HG03039 (cell line): ENCODE measurements around the gene FYB1.
"Not testable (repeated sequence)": the region's sequence is repeated elsewhere in the genome, so short reads cannot be mapped to it uniquely, and the experiment has no call there.

Source experiments
- ATAC-seq: cut with Tn5 transposase; IDR thresholded peaks from one replicate; pipeline ENCODE4 v1.9.1; 2021; ENCODE audit warnings: mild to moderate bottlenecking, moderate library complexity; ENCODE audit not compliant: unreplicated experiment

Gene FYB1, protein sequence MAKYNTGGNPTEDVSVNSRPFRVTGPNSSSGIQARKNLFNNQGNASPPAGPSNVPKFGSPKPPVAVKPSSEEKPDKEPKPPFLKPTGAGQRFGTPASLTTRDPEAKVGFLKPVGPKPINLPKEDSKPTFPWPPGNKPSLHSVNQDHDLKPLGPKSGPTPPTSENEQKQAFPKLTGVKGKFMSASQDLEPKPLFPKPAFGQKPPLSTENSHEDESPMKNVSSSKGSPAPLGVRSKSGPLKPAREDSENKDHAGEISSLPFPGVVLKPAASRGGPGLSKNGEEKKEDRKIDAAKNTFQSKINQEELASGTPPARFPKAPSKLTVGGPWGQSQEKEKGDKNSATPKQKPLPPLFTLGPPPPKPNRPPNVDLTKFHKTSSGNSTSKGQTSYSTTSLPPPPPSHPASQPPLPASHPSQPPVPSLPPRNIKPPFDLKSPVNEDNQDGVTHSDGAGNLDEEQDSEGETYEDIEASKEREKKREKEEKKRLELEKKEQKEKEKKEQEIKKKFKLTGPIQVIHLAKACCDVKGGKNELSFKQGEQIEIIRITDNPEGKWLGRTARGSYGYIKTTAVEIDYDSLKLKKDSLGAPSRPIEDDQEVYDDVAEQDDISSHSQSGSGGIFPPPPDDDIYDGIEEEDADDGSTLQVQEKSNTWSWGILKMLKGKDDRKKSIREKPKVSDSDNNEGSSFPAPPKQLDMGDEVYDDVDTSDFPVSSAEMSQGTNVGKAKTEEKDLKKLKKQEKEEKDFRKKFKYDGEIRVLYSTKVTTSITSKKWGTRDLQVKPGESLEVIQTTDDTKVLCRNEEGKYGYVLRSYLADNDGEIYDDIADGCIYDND

DNA sequence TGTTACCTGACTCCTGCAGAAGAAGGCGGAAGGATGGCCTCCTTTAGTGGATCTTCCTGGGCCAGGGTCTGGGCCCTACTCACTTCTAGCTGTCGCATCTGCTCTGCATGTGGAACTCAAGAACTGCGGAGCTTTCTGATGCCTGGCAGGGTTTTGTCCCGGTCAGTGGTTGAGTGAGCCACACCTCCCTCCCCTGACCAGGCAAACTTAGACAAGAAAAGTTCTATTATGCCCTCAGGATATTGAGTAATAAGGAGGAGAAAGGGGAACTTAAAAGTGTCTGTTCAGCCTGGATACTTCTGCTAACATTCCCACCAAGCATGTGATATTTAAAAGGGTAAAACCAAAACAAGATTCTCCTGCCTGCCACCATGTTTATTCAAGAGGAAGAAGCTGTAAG is at the start of gene FYB1:
TSS of gene FYB1 (minus strand) at position 127 of the 400 bp plus-strand sequence. CDS start 16,603 bp downstream, outside the sequence.
- ATAC-seq: no peak

DNA sequence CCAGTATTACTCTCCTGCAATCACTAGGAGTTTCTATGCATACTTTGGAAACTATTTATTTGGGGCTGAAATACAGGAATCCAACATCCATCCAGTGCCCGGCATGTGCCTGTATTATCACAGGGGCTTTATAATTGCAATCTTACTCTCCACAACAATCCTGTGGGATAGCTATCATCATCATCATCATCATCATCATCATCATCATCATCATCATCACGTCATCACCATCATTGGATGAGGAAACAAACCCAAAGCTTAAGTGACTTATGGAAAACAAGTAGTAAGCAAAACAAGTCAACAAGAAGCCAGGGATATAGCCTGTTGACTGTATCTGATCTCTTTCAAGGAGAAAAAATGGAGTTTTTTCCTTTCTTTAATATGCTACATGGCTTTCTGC is 47.8 kb upstream of the FYB1 start:
- no peak for ATAC-seq

DNA sequence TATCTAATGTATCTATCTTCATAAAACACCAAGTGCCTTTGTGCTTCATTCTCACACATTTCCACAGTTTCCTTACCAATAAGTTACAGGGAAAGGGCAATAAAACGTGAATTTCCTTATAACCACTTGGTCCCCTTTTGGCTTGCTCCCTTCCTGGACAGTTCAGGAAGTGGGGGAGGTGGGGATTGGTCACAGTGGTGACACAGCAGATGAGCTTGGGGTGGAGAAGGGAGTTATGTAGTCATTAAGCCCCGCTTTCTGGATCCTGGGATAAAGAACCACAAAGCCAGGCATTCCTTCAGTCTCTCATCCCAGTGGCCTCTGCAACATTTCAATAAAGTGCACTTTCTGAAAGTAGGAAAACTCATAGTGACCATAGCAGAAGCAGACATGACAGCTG is 47.1 kb upstream of the FYB1 start:
- ATAC-seq: no peak

DNA sequence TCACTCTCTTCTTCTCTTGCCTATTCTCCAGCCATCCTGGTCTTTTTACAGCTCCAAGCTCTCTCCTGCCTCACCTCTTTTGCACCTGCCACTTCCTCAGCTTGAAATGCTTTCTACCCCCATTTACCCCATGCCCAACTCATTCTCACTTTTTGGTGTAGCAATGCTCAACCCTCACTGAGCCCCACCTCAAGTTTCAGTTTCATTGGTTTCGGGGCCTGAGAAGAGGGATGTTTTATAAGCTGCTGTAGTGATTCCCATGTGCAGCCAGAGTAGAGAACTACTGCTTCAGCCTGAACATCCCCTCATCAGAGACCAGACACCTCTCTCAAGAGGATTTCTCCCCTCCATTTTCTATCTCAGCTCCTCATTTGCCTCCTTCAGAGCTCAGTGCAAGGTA is 45.2 kb upstream of the FYB1 start:
- ATAC-seq: peak; percentile 95

DNA sequence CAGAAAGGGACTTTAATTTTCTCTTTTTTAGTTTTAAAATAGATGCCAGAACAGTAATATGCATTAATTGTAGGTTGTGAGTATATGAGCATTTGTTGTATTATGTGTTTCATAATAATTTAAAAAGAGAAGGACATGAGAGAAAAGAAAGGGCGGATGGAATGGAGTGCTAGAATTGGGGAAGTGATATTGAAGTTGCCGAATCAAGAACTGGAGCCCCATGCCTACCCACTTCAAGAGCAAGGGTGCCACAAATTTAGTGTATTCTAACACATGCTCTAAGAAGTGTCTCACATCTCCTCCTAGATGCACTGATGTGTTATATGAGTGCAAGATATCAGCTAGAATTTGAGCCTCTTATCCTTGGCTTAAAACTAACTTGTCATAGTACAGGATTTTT is 43.6 kb upstream of the FYB1 start:
- no peak for ATAC-seq

DNA sequence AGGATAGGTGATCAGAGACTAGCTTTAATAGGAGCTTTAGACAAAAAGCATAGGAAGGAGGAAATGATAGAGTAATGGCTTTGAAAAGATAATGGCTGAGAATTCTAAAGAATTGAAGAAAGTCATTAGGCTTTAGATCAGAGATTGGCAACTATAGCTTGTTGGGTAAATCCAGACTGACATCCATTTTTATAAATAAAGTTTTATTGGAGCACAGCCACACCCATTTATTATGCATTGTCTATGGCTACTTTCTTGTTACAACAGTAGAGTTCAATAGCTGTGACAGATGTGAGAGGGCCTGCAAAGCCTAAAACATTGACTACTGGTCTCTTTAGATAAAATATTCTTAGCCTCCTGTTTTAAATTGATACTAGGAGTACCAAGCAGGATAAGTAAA is 40.7 kb upstream of the FYB1 start:
- ATAC-seq: no peak

DNA sequence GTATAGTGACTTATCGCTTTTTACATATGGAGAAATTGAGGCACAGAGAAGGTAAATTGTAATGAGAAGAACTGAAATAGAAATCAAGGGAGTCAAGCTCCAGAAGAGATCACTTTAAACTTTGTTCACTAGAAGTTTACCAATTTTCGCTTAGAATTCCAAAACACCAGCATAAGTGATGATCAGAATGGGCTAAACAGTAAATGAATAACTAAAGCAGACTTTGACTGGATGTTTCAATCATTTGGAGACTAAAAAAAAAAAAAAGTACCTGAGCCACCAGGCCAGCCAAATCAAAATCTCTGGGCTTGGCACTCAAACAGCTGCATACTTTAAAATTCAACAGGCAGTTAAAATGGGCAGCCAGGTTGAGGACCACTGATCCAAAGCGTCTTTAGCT is 38.2 kb upstream of the FYB1 start:
- ATAC-seq: no peak

DNA sequence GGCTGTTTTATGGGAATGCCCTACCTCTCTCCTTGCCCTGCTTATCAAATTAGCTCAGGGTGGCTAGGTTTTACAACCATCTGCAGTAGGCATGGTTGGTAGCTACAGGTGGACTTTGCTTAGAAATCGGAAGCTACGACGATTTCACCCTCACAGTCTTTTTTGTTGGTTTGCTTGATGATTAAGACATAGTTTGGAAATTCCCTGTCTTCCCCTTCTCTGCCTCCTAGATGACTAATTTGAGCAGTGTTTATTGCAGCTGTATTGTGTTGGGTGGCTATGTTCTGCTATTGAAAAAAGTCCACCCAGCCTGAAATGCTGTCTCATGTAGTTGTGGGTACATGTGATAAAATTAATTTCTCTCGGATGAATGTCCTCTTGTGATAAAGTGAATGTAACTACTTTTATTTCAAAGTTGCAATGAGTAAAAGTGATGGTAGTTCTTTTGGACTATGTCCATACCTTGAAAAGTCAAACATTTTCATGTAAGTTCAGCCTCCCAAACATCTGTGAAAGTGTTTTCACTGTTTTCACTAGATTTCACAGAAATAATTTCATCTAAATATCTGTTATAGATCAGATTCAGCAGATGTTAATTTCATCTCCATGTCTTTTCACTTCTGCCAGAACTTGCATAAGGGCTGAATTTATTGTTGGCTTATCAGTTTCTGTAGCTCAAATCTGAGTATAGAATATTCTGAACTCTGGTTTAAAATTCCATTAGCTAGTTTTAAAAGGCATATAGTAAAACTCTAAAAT is 37.3 kb upstream of the FYB1 start:
- peak; percentile 79 for ATAC-seq

DNA sequence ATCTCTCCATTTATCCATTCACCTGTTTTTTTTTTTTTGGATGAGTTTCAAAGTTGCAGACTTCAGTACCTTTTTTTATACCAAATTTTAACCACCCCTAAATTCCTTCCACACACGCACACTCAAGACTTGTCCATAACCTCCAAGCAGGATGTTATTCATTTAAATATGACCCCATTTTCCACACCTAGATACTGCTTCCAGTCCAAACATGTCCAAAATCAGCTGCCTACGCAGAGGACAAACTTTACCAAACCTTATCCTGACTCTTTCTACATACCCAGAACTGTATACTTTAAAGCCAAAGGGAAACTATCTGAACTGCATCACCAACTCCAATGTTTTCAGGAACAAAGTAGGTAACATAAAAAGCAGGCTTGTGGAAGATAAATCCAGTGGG is 36.0 kb upstream of the FYB1 start:
- ATAC-seq: no peak

DNA sequence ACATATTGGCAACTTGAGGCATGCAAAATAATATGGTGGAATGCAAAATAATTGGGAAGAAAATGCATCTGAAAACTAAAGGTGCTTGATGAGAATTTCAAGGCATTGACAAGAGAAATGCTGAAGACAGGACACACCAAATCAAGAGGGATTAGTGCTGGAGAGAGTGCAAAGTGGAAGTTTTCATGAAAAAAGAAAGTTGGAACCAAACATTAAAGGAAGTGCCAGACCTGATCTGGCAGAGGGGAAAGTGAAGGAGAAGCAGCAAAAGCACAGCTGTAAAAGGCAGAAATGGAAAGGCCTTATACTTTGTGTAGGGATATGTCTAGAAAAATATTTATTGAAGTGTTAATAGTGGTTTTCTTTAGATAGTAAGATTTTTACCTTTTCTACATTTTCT is 35.3 kb upstream of the FYB1 start:
- ATAC-seq: no peak

DNA sequence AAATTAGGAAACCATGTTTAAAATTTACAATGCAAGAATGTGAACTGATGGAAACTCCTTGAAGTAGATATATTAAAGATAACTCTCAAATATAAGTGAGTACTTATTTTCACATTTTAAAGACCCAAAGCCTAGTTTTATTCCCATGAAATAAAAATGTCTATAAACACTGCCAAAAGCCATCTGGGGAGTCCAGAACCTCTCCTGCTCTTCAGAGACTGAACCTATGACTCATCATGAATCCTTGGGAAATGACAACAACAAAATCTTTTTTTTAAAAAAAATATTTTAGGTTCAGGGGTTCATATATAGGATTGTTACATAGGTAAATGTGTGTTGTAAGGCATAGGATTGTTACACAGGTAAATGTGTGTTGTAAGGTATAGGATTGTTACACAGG is 33.8 kb upstream of the FYB1 start:
- no peak for ATAC-seq

DNA sequence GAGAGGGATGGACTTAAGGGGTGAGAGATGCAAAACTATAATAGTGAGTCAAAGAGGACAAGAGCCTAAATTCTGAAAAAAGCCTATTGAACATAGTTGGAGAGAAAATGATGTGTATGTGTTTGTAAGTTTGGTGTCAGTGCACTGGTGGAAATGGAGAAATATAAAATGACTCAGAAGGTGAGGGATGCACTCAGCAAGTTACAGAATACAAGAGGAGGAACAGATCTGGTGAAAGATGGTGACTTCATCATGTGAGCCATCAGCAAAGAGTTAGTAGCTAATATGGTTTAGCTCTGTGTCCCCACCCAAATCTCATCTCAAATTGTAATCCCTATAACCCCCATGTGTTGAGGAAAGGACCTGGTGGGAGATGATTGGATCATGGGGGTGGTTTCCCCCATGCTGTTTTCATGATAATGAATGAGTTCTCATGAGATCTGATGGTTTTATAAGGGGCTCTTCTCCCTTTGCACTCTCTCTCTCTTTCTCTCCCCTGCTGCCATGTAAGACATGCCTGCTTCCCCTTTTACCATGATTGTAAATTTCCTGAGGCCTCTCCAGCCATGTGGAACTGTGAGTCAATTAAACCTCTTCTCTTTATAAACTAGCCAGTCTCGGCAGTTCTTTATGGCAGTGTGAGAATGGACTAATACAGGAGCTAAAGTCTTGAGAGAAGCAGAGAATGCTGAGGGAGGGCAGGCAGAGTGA is 30.4 kb upstream of the FYB1 start:
- ATAC-seq: no peak

DNA sequence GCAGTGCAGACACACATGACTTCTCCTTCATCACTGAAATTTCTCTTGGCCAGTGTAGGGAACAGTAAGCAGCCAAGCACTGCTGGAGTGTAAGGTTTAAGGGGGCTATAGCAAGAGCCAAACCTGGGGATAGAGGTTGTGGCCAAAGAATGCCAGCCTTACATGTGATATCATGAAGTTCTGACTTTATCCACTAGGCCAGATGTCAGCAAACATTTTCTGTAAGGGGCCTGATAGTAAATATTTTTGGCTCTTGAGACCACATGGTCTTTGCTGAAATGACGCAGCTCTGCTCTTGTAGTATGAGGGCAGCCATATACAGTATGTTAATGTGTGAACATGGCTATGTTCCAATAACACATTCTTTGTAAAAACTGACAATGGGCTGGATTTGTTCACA is 29.7 kb upstream of the FYB1 start:
- no peak for ATAC-seq

DNA sequence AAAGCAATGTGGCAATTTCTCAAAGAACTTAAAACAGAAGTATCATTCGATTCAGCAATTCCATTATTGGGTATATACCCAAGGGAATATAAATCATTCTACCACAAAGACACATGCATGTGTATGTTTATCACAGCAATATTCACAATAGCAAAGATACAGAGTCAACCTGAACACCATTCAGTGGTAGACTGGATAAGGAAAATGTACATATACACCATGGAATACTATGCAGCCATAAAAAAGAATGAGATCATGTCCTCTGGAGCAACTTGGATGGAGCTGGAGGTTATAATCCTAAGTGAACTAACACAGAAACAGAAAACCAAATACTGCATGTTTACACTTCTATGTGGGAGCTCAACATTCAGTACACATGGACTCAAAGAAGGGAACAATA is 21.4 kb upstream of the FYB1 start:
- no peak for ATAC-seq

DNA sequence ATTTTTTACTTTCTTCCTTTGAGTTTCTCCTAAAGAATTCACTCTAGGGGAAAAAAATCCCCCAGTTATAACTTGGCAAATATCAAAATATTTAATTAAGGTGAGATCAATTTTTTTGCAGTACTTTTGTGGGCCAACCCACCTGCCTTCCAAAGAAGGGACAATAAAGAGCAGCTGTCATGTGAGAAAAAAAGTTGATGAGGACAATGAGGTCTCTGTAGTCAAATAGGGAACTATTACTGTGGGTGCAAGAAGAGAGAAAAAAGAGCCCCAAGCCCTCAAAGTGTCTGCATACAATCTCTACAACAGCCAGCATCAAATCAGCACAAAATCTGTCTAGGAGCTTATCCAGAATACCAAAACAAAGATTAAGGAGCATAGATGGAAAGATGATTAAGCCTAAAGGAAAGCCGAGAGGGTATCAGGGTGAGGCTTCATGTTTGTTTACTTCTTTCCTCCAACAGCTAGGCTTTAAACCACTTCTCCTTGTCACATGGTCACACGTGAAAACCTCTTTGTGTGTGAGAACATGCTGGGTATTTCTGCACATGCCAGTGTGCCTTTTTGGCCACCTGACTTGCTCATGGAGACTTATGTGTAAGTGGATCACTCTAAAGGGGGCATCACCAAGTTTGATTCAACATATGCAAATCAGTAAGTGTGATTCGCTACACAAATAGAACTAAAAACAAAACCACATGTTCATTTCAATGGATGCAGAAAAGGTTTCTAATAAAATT is 19.2 kb upstream of the FYB1 start:
- no peak for ATAC-seq

DNA sequence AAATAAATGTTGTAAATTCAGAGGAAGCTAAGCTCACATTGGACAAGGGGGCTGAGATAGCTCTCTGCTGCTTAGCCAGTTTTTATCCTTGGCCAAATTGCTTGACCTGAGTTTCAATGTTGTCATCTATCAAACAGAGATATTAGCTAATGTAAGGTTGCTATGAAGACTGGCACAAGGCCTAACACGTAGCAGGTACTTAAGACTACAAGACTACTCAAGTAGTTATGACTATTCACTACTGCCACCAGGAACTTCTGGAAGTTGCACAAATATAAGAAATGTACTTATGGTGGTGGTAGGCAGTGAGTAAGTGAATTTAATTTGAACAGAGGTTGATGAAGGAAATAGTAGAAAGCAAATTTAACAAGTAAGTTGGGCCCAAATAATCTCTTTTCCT is 17.4 kb upstream of the FYB1 start:
- ATAC-seq: no peak

DNA sequence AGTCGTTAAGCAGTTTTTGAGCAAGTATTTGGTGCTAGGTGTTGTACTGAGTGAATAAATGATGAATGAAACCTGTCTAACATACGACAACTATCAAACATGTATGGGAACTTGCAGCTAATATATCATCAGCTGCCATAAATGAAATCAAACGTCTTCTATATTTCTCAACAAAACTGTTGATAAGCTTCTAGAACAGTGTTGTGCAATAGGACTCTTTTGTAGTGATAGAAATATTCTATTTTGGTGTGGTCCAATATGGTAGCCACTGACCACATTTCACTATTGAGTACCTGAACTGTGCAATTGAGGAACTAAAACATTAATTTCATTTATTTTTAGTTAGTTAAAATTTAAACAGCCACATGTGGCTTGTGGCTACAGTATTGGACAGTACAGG is 16.3 kb upstream of the FYB1 start:
- ATAC-seq: no peak

DNA sequence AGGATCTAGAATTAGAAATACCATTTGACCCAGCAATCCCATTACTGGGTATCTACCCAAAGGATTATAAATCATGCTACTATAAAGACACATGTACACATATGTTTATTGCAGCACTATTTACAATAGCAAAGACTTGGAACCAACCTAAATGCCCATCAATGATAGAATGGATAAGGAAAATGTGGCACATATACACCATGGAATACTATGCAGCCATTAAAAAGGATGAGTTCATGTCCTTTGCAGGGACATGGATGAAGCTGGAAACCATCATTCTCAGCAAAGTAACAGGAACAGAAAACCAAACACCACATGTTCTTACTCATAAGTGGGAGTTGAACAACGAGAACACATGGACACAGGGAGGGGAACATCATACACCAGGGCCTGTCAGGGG is 15.1 kb upstream of the FYB1 start:
- ATAC-seq: not testable (repeated sequence)

DNA sequence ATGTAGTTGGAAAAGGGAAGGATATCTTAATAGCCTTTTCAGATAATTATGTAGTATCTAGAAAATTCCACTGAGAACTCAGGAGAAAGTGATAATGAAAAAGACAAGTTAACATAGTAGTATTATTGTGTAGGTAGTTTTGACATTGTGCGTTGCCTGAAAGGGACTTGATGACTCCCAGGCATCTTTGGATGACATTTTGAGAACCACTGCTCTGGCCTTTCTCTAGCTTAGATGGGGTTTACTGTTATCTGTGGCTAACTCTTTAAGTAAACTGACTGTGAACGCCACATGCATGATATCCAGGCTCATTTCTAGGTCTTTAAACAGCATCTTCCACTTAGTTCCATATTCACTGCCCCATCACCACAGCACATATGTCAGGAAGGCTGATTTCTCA is 14.4 kb upstream of the FYB1 start:
- no peak for ATAC-seq
